ENCODE results near the gene CFAP46.

- TF ChIP-seq CTCF (IDR thresholded peaks at IDR 0.05), result no peak
- TF ChIP-seq POLR2A (IDR thresholded peaks at IDR 0.05), result no peak
Observed at GRCh38 chr10:132980426-132981172, 38.2 kb upstream of the CFAP46 start.

All from uterus (tissue), 2 donors.